ENCODE data around the gene HCCS. TPM values are rescaled to one million over a fixed set of nuclear protein-coding genes. Genes with fewer than 3 reads are reported as not detected.

Gene HCCS
- total and polyA plus RNA-seq, 2 donors (not counting 3 experiments of a cell fraction or from before 2014, with no cell fraction given), result 16.9 to 39.3 TPM

DNA sequence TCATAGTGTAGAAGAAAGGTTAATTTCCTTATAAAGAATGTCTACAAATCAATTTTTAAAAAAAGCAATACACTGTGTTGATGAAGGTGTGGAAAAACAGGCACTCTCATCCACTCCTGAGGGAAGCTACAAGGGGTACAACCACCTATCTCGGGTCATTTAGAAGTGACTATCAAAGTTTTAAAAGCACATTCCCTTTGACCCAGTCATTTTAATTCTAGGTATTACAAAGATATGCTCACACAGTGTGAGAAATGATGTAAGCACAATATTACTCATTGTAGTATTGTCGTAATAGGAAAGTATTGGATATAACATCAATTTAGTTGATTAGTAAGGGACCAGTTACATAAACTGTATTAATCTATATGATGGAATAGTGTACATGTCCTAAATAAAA is 7.4 kb upstream of the HCCS start:
- no TSS peak for BruUV-seq (replicated peaks)

More for the DNA sequence above, 7.4 kb upstream of the HCCS start:
- H3K9ac ChIP-seq (replicated peaks; ENCODE audit: extremely low read depth, insufficient read depth, low read length), result no peak overlapping the region
- H3K27ac ChIP-seq (ENCODE audit: insufficient read depth, low read depth, low read length), result no peak overlapping the region
- intact Hi-C loops (cut with micrococcal nuclease) (loop anchor here (5.0 kb wide), 2 partner anchors 336 to 661 kb away; no protein-coding TSS in a partner anchor), dilution Hi-C loops (cut with MboI; ENCODE audit: extremely low pct_ligation_motif_present, low sequenced_read_pairs) (no loop called here)
- H3K4me2 ChIP-seq (ENCODE audit: insufficient read depth, low read length), result no peak overlapping the region
- H2AFZ ChIP-seq (ENCODE audit: low read depth, low read length), result no peak overlapping the region
- TF ChIP-seq MYC (IDR thresholded peaks at IDR 0.05; ENCODE audit: low read depth, low read length), result no peak
- no peak for TF ChIP-seq MAX (IDR thresholded peaks at IDR 0.05; ENCODE audit: insufficient read depth, insufficient read length)
- TF ChIP-seq EZH2 (IDR thresholded peaks at IDR 0.05; ENCODE audit: borderline replicate concordance, low read depth, low read length, severe bottlenecking), result no peak
- no peak for TF ChIP-seq FOS (IDR thresholded peaks at IDR 0.05; ENCODE audit: borderline replicate concordance, insufficient read depth, low read length)
- TF ChIP-seq POLR2AphosphoS5 (IDR thresholded peaks at IDR 0.05; ENCODE audit: insufficient read depth, low read depth, low read length), result no peak
- TF ChIP-seq POLR2A (IDR thresholded peaks at IDR 0.05; ENCODE audit: low read depth, low read length), result no peak
- no peak for TF ChIP-seq CTCF (IDR thresholded peaks at IDR 0.05; ENCODE audit: extremely low read depth in 1 of 2, insufficient read depth in 1 of 2, low read depth in 1 of 2, low read length in 2 of 2)
- no peak for TF ChIP-seq JUN (IDR thresholded peaks at IDR 0.05; ENCODE audit: borderline replicate concordance, insufficient read depth, insufficient read length, low read depth)
- TF ChIP-seq GATA2 (IDR thresholded peaks at IDR 0.05; ENCODE audit: insufficient read depth, insufficient read length, low read depth, low read length), result no peak
- ChIA-PET CTCF (no interaction called here), POLR2A (no interaction called here)
- H3K9me3 ChIP-seq (replicated peaks; ENCODE audit: control insufficient read depth, insufficient read depth, low read length), result no peaks in the 10 kb centered on the region
- DNase-seq (ENCODE audit: low read depth, low spot score) (no peak), FAIRE-seq (no peak)
- no peaks in the 10 kb centered on the region for H3K9me1 ChIP-seq (replicated peaks; ENCODE audit: control insufficient read depth, extremely low read depth, insufficient read depth, low read length)
- no peaks in the 10 kb centered on the region for H3K36me3 ChIP-seq (ENCODE audit: control insufficient read depth in 2 of 2, extremely low read depth in 1 of 2, insufficient read depth in 2 of 2, low read length in 2 of 2)
- H4K20me1 ChIP-seq (replicated peaks; ENCODE audit: control insufficient read depth, extremely low read depth, insufficient read depth, low read length), result no peaks in the 10 kb centered on the region
- H3K27me3 ChIP-seq (ENCODE audit: control insufficient read depth in 2 of 2, insufficient read depth in 2 of 2, low read length in 2 of 2), result no peaks in the 10 kb centered on the region
- H3K79me2 ChIP-seq (ENCODE audit: control insufficient read depth, insufficient read depth, low read length), result no peaks in the 10 kb centered on the region
- no peak overlapping the region for H3K4me3 ChIP-seq (replicated peaks in 1 of 3; ENCODE audit: insufficient read depth in 1 of 3, low read depth in 1 of 3, low read length in 3 of 3)
- peaks cover 4% of the 10 kb centered on the region for H3K4me1 ChIP-seq (ENCODE audit: control insufficient read depth, extremely low read depth, insufficient read depth, low read length)

Measured in endothelial cell of umbilical vein (primary cell).